Stomach (tissue), 9 donors: ENCODE data around the gene NSD2. TPM values are rescaled to one million over a fixed set of nuclear protein-coding genes. Genes with fewer than 3 reads are reported as not detected.

Experiments used
- DNase-seq, 2 donors: peaks; one replicate each; pipeline versions ENCODE4 v3.0.0 to v3.0.0-alpha.2; 2013 to 2019
- H3K27ac ChIP-seq, 5 donors: fragments of 200-600 bp in 4 of 5; sonication (generic) in 4 of 5; one replicate each; pipeline ENCODE4 v1.5.1; 2013 to 2019; ENCODE audit warnings: mild to moderate bottlenecking in 1 of 5, moderate library complexity in 1 of 5
- H3K27me3 ChIP-seq, 3 donors: fragments of 200-600 bp; sonication (generic); one replicate each; pipeline ENCODE4 v1.5.1; 2017 to 2019; ENCODE audit warnings: mixed run types in 1 of 3
- H3K36me3 ChIP-seq, 4 donors: fragments of 200-600 bp; sonication (generic); 1 replicate in 3 of 4; 2 replicates in 1 of 4; pipeline ENCODE4 v1.5.1; 2016 to 2019
- H3K4me1 ChIP-seq, 4 donors: fragments of 200-600 bp; sonication (generic); one replicate each; pipeline ENCODE4 v1.5.1; 2016 to 2019
- H3K4me3 ChIP-seq, 4 donors: fragments of 200-600 bp; sonication (generic) in 3 of 4; one replicate each; pipeline ENCODE4 v1.5.1; 2016 to 2019; ENCODE audit warnings: mild to moderate bottlenecking in 1 of 4
- H3K9me3 ChIP-seq, 4 donors: fragments of 200-600 bp; sonication (generic); one replicate each; pipeline ENCODE4 v1.5.1; 2016 to 2019
- EP300 ChIP-seq: sonication (generic); formaldehyde crosslinking; IDR thresholded peaks from one replicate; pipeline ENCODE4 v1.6.1; 2017; ENCODE audit warnings: antibody characterized with exemption
- POLR2A ChIP-seq, 4 donors: fragments of 450-650 bp; IDR thresholded peaks; one replicate each; pipeline ENCODE4 v1.6.1; 2016; ENCODE audit warnings: antibody characterized with exemption in 4 of 4, control low read depth in 2 of 4, mild to moderate bottlenecking in 1 of 4, moderate library complexity in 1 of 4
- POLR2AphosphoS5 ChIP-seq, 3 donors: sonication (generic); formaldehyde crosslinking; IDR thresholded peaks; one replicate each; pipeline ENCODE4 v1.6.1; 2016; ENCODE audit warnings: antibody characterized with exemption in 3 of 3
- WGBS, 5 donors: extraction: QIAGEN DNeasy Blood & Tissue Kit in 3 of 5; methylation state at CpG; one replicate each; pipeline versions ENCODE4 v1.1.5 to v1.1.7; 2013 to 2018; 5-methylcytosine and 5-hydroxymethylcytosine counted together
- intact Hi-C: fragments of 100-400 bp; cut with DNase I; formaldehyde crosslinking; loops from one replicate; pipeline ENCODE4 v1.15.1; 2023; ENCODE audit warnings: low total_unique reads
- polyA plus RNA-seq, 3 donors: library from polyadenylated mRNA; stranded (reverse); fragments of 200-250 nt; gene quantifications; one replicate each; pipeline ENCODE4 v1.2.3, GENCODE V29; 2013
- total RNA-seq, 5 donors: library from RNA; depleted of rRNA; stranded (reverse); fragments of >200 nt; gene quantifications; one replicate each; pipeline versions ENCODE4 v1.1.0 to v1.2.3, GENCODE V29; 2014 to 2016
- TF ChIP-seq, protein P1 (sequence below), 7 experiments: fragments of 450-650 bp in 4 of 7; fragments of 200-600 bp in 3 of 7; sonication (generic) in 3 of 7; IDR thresholded peaks; one replicate each; pipeline ENCODE4 v1.5.1; 2016 to 2019; ENCODE audit warnings: antibody characterized with exemption in 7 of 7, control low read depth in 2 of 7, mild to moderate bottlenecking in 1 of 7
- donor health status: healthy with polysubstance abuse.
- donor health status: Bipolar disorder and iron deficiency.
- donor health status: healthy.

NSD2 gene
- total and polyA plus RNA-seq, 8 donors: 4.9 to 176 (median 56.9) TPM

- H3K4me3 ChIP-seq: no peak overlapping the region
- 89 to 94% (median 91%) methylated on average over 13 of the region's 13 CpGs for WGBS, 5 donors
- no peak for DNase-seq
- H3K36me3 ChIP-seq: peaks cover 10 to 61% (median 58%) of the 10 kb centered on the region in 4 donors
- TF ChIP-seq POLR2AphosphoS5 (IDR thresholded peaks at IDR 0.05): no peak
- TF ChIP-seq, protein P1, sequence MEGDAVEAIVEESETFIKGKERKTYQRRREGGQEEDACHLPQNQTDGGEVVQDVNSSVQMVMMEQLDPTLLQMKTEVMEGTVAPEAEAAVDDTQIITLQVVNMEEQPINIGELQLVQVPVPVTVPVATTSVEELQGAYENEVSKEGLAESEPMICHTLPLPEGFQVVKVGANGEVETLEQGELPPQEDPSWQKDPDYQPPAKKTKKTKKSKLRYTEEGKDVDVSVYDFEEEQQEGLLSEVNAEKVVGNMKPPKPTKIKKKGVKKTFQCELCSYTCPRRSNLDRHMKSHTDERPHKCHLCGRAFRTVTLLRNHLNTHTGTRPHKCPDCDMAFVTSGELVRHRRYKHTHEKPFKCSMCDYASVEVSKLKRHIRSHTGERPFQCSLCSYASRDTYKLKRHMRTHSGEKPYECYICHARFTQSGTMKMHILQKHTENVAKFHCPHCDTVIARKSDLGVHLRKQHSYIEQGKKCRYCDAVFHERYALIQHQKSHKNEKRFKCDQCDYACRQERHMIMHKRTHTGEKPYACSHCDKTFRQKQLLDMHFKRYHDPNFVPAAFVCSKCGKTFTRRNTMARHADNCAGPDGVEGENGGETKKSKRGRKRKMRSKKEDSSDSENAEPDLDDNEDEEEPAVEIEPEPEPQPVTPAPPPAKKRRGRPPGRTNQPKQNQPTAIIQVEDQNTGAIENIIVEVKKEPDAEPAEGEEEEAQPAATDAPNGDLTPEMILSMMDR (IDR thresholded peaks at IDR 0.05): no peak
- TF ChIP-seq EP300: no peak
- TF ChIP-seq POLR2A (IDR thresholded peaks at IDR 0.05): no peak
- H3K4me1 ChIP-seq: peaks cover 0 to 10% (median 0%) of the 10 kb centered on the region in 4 donors
- intact Hi-C loops: no loop called here
- H3K27ac ChIP-seq: no peak overlapping the region
- no peaks in the 10 kb centered on the region for H3K27me3 ChIP-seq
- no peaks in the 10 kb centered on the region for H3K9me3 ChIP-seq
These were observed 57.4 kb downstream of the NSD2 start for GRCh38 chr4:1928356-1929239.

DNA sequence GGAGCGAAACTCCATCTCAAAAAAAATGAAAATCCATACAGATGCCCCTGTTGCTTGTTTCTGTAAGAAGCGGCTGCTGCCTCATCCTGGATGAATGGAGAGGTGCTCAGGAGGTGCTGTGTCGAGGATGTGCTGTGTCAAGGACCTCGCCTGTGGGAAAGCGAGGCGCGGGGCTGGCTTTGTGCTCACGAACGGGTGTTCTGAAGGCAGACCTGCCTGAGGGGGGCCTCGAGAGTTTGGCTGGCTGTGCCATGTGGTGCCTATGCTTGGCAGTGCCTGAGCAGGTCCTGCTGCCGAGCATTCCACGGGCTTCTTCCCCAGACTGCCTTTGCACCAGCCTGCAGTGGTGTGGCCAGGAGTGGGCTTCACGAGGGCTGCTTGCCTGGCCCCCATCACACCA lies 61.5 kb downstream of the NSD2 start:
- H3K36me3 ChIP-seq: peaks cover 10 to 82% (median 77%) of the 10 kb centered on the region in 4 donors
- no peak overlapping the region for H3K27ac ChIP-seq
- TF ChIP-seq POLR2A (IDR thresholded peaks at IDR 0.05): no peak
- TF ChIP-seq POLR2AphosphoS5 (IDR thresholded peaks at IDR 0.05): no peak
- TF ChIP-seq EP300: no peak
- TF ChIP-seq, protein P1 (IDR thresholded peaks at IDR 0.05): no peak
- H3K4me1 ChIP-seq: peaks cover 0 to 9% (median 0%) of the 10 kb centered on the region in 4 donors
- 91 to 98% (median 95%) methylated on average over 13 of the region's 13 CpGs for WGBS, 5 donors
- H3K27me3 ChIP-seq: no peaks in the 10 kb centered on the region
- H3K9me3 ChIP-seq: no peaks in the 10 kb centered on the region
- no peak overlapping the region for H3K4me3 ChIP-seq
- DNase-seq: no peak
- intact Hi-C loops: no loop called here

- WGBS, 5 donors: 55 to 80% (median 70%) methylated on average over 3 of the region's 3 CpGs
- TF ChIP-seq POLR2A (IDR thresholded peaks at IDR 0.05) (no peak), EP300 (no peak), POLR2AphosphoS5 (IDR thresholded peaks at IDR 0.05) (no peak)
- TF ChIP-seq, protein P1 (IDR thresholded peaks at IDR 0.05): no peak
- peaks cover 0 to 1% (median 0%) of the 10 kb centered on the region in 4 donors for H3K4me1 ChIP-seq
- H3K9me3 ChIP-seq: no peaks in the 10 kb centered on the region
- DNase-seq: no peak
- no peaks in the 10 kb centered on the region for H3K27me3 ChIP-seq
- H3K36me3 ChIP-seq: peaks cover 10 to 83% (median 78%) of the 10 kb centered on the region in 4 donors
- intact Hi-C loops: no loop called here
- no peak overlapping the region for H3K4me3 ChIP-seq
- H3K27ac ChIP-seq: no peak overlapping the region
These were observed 62.5 kb downstream of the NSD2 start for GRCh38 chr4:1933700-1934099.

DNA sequence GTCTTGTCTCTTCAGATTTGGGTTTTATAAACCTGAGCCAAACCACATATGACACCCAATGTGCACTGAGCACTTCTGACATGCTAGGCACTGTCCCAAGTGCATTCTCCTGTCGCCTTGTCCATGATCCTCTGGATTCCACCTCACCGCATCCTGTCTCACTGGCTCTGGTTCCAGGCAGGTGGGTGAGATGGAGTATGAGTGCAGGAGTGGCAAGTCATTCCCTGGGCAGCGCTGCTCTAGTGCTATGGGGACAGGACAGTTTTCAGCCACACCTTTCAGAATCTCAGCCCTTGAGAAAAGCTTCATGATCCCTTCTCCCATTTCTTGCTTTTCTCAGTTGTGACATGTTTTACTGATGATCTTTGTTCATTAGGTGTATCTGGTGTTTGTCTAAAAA lies 66.4 kb downstream of the NSD2 start:
- Histone ChIP-seq H3K27ac (no peak overlapping the region), H3K4me3 (no peak overlapping the region), H3K27me3 (no peaks in the 10 kb centered on the region), H3K9me3 (no peaks in the 10 kb centered on the region), H3K4me1 (peaks cover 0 to 11% (median 5%) of the 10 kb centered on the region in 4 donors), H3K36me3 (peaks cover 9 to 78% (median 70%) of the 10 kb centered on the region in 4 donors)
- intact Hi-C loops: no loop called here
- no peak for TF ChIP-seq POLR2AphosphoS5 (IDR thresholded peaks at IDR 0.05)
- TF ChIP-seq POLR2A (IDR thresholded peaks at IDR 0.05): no peak
- 96 to 100% (median 98%) methylated on average over 3 of the region's 3 CpGs for WGBS, 5 donors
- no peak for DNase-seq
